HepG2 (cell line): ENCODE results near the gene SAMD4A. TPM values are rescaled to one million over a fixed set of nuclear protein-coding genes. Genes with fewer than 3 reads are reported as not detected.
A peak's percentile ranks its signal among the peaks of the same experiment; 100 is the strongest.

Experiments
- HDAC6 ChIP-seq: fragments of 200-600 bp; sonication (generic); IDR thresholded peaks from 2 replicates; pipeline ENCODE4 v1.7.0; 2017; ENCODE audit warnings: mild to moderate bottlenecking, antibody characterized with exemption, low read length, low read depth
- NCOA1 ChIP-seq: sonication (generic); formaldehyde crosslinking; IDR thresholded peaks from 2 replicates; pipeline ENCODE4 v1.9.0; 2021; ENCODE audit warnings: missing genetic modification reagents
- NCOA5 ChIP-seq: sonication (generic); formaldehyde crosslinking; IDR thresholded peaks from 2 replicates; pipeline ENCODE4 v1.4.0; 2020; ENCODE audit warnings: missing genetic modification reagents
- SAFB2 ChIP-seq: sonication (generic); formaldehyde crosslinking; IDR thresholded peaks from 2 replicates; pipeline ENCODE4 v1.5.1; 2020; ENCODE audit warnings: missing genetic modification reagents, low read depth, mild to moderate bottlenecking, borderline replicate concordance
- SP4 ChIP-seq: sonication (generic); formaldehyde crosslinking; IDR thresholded peaks from 2 replicates; pipeline ENCODE4 v1.8.1; 2023; ENCODE audit warnings: mild to moderate bottlenecking, missing genetic modification reagents
- YEATS4 ChIP-seq: sonication (generic); formaldehyde crosslinking; IDR thresholded peaks from 2 replicates; pipeline ENCODE4 v1.4.0; 2020; ENCODE audit warnings: missing genetic modification reagents, borderline replicate concordance
- ZMAT3 ChIP-seq: sonication (generic); formaldehyde crosslinking; conservative IDR thresholded peaks from 2 replicates; pipeline ENCODE4 v1.7.0; 2021; ENCODE audit warnings: missing genetic modification reagents
- ZNF234 ChIP-seq: sonication (generic); formaldehyde crosslinking; conservative IDR thresholded peaks from 2 replicates; pipeline ENCODE4 v1.5.1; 2020; ENCODE audit warnings: mild to moderate bottlenecking, missing genetic modification reagents
- ZNF619 ChIP-seq: sonication (generic); formaldehyde crosslinking; IDR thresholded peaks from 2 replicates; pipeline ENCODE4 v1.4.0; 2020; ENCODE audit warnings: mild to moderate bottlenecking, missing genetic modification reagents
- ZNF891 ChIP-seq: sonication (generic); formaldehyde crosslinking; IDR thresholded peaks from 2 replicates; pipeline ENCODE4 v1.5.0; 2020; ENCODE audit warnings: mild to moderate bottlenecking, missing genetic modification reagents
- polyA plus RNA-seq, 8 experiments: library from polyadenylated mRNA; depleted of rRNA in 3 of 8; stranded (reverse) in 7 of 8; unstranded in 1 of 8; fragments of >200 nt; fragmentation: Illumina TruSeq in 4 of 8; extraction: Trizol in 4 of 8; gene quantifications; 2 replicates each; pipeline versions ENCODE4 v1.2.1 to v1.2.3, GENCODE V29; 2011 to 2016; ENCODE audit warnings: low read depth in 4 of 8, missing spikeins in 1 of 8, mixed read lengths in 1 of 8; ENCODE audit not compliant: insufficient read depth in 1 of 8
- total RNA-seq, 5 experiments: library from RNA; depleted of rRNA; stranded (reverse); fragments of >200 nt; fragmentation: Illumina TruSeq; extraction: Trizol; gene quantifications; 2 replicates each; pipeline ENCODE4 v1.2.3, GENCODE V29; 2016; ENCODE audit warnings: low read depth in 1 of 5
- TF ChIP-seq, protein P1 (sequence below): sonication (generic); formaldehyde crosslinking; conservative IDR thresholded peaks from 2 replicates; pipeline ENCODE4 v1.4.0; 2020; ENCODE audit warnings: missing genetic modification reagents
- TF ChIP-seq, protein P2 (sequence below), 2 experiments: fragments of 450-650 bp in 1 of 2; sonication (generic) in 1 of 2; formaldehyde crosslinking in 1 of 2; IDR thresholded peaks; 2 replicates each; pipeline versions ENCODE4 v1.6.1 to v1.8.0; 2016 to 2022; ENCODE audit warnings: antibody characterized with exemption in 1 of 2, mild to moderate bottlenecking in 1 of 2, missing genetic modification reagents in 1 of 2
- TF ChIP-seq, protein P3 (sequence below): fragments of 450-650 bp; IDR thresholded peaks from 2 replicates; pipeline ENCODE4 v1.6.1; 2017

Gene SAMD4A
- total and polyA plus RNA-seq, 2 of the 13 experiments (the other 11 are each of a cell fraction or from before 2014, with no cell fraction given), result 11.8 to 13.0 TPM

DNA sequence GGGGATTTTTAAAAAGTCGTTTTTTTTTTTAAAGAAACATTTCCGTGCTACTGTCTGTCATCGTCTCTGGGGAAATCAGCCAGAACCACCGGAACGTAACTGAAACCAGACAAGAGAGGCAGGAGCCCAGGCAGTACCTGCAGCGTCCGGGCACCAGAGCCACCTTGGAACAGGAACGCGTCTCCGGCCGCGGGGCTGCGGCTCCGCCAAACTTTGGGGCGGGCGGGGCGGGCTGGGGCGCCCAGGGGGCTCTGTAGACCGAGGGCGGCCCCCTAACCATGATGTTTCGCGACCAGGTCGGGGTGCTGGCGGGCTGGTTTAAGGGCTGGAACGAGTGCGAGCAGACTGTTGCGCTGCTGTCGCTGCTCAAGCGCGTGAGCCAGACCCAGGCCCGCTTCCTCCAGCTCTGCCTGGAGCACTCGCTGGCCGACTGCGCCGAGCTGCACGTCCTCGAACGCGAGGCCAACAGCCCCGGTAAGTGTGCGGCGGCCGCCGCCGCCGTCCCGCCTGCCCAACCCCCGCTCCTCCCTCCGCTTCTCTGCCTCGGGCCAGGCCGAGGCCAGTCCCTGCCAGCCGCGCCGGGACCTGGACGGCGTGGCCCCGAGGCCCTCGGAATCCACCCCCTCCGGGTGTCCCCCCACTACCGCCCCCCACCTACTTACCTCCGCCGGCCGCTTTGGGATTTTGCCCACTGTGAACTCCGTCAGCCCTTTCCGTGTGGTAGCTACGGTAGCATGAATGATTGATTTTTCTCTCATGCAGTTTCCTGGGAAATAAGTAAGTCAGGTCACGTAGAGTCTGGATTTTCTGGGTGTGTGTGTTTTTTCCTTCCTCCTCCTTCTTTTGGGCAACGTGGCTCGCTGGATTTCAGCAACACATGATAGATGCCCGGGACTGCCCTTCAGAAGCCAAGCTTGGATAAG lies 972 bp downstream of the SAMD4A start (continued):
- no peak for TF ChIP-seq ZMAT3
- TF ChIP-seq, protein P1, sequence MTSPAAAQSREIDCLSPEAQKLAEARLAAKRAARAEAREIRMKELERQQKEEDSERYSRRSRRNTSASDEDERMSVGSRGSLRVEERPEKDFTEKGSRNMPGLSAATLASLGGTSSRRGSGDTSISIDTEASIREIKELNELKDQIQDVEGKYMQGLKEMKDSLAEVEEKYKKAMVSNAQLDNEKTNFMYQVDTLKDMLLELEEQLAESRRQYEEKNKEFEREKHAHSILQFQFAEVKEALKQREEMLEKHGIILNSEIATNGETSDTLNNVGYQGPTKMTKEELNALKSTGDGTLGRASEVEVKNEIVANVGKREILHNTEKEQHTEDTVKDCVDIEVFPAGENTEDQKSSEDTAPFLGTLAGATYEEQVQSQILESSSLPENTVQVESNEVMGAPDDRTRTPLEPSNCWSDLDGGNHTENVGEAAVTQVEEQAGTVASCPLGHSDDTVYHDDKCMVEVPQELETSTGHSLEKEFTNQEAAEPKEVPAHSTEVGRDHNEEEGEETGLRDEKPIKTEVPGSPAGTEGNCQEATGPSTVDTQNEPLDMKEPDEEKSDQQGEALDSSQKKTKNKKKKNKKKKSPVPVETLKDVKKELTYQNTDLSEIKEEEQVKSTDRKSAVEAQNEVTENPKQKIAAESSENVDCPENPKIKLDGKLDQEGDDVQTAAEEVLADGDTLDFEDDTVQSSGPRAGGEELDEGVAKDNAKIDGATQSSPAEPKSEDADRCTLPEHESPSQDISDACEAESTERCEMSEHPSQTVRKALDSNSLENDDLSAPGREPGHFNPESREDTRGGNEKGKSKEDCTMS (CRISPR knock-in tag), result no peak
- no peak for TF ChIP-seq NCOA1
- TF ChIP-seq ZNF234, result 0 out of 2 replicates have a peak, but pooled peaks have one; percentile 45
- TF ChIP-seq SP4 (CRISPR knock-in tag), result no peak
- TF ChIP-seq, protein P2, sequence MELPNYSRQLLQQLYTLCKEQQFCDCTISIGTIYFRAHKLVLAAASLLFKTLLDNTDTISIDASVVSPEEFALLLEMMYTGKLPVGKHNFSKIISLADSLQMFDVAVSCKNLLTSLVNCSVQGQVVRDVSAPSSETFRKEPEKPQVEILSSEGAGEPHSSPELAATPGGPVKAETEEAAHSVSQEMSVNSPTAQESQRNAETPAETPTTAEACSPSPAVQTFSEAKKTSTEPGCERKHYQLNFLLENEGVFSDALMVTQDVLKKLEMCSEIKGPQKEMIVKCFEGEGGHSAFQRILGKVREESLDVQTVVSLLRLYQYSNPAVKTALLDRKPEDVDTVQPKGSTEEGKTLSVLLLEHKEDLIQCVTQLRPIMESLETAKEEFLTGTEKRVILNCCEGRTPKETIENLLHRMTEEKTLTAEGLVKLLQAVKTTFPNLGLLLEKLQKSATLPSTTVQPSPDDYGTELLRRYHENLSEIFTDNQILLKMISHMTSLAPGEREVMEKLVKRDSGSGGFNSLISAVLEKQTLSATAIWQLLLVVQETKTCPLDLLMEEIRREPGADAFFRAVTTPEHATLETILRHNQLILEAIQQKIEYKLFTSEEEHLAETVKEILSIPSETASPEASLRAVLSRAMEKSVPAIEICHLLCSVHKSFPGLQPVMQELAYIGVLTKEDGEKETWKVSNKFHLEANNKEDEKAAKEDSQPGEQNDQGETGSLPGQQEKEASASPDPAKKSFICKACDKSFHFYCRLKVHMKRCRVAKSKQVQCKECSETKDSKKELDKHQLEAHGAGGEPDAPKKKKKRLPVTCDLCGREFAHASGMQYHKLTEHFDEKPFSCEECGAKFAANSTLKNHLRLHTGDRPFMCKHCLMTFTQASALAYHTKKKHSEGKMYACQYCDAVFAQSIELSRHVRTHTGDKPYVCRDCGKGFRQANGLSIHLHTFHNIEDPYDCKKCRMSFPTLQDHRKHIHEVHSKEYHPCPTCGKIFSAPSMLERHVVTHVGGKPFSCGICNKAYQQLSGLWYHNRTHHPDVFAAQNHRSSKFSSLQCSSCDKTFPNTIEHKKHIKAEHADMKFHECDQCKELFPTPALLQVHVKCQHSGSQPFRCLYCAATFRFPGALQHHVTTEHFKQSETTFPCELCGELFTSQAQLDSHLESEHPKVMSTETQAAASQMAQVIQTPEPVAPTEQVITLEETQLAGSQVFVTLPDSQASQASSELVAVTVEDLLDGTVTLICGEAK (IDR thresholded peaks at IDR 0.05), result no peak
- TF ChIP-seq, protein P2 (CRISPR knock-in tag; IDR thresholded peaks at IDR 0.05), result no peak
- TF ChIP-seq ZNF619, result no peak
- TF ChIP-seq, protein P3, sequence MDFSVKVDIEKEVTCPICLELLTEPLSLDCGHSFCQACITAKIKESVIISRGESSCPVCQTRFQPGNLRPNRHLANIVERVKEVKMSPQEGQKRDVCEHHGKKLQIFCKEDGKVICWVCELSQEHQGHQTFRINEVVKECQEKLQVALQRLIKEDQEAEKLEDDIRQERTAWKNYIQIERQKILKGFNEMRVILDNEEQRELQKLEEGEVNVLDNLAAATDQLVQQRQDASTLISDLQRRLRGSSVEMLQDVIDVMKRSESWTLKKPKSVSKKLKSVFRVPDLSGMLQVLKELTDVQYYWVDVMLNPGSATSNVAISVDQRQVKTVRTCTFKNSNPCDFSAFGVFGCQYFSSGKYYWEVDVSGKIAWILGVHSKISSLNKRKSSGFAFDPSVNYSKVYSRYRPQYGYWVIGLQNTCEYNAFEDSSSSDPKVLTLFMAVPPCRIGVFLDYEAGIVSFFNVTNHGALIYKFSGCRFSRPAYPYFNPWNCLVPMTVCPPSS, result no peak
- TF ChIP-seq HDAC6, result no peak
- TF ChIP-seq YEATS4 (CRISPR knock-in tag), result 0 out of 2 replicates have a peak, but pooled peaks have one; percentile 41
- TF ChIP-seq ZNF891 (CRISPR knock-in tag), result no peak
- TF ChIP-seq NCOA5 (CRISPR knock-in tag), result no peak
- no peak for TF ChIP-seq SAFB2 (CRISPR knock-in tag)
